Stimulated activated CD8-positive, alpha-beta memory T cell treated with anti-CD3 and anti-CD28 coated beads, Interleukin-4, amount 100 ng/mL, for 1 hour (primary cell): Measurements from ENCODE around the gene RCOR3.
"Not testable (repeated sequence)": the region's sequence is repeated elsewhere in the genome, so short reads cannot be mapped to it uniquely, and the experiment has no call there.

Source experiments
- DNase-seq, 2 donors: peaks; one replicate each; pipeline ENCODE4 v3.0.0-alpha.2; 2020; ENCODE audit warnings: low read depth in 2 of 2, low spot score in 1 of 2

The RCOR3 gene

GRCh38 chr1:211339631-211340041, 80.5 kb downstream of the RCOR3 start:
- no peak for DNase-seq

- DNase-seq = no peak
Observed at GRCh38 chr1:211340622-211341507, 81.7 kb downstream of the RCOR3 start.

- DNase-seq = no peak
Observed at GRCh38 chr1:211341999-211342398, 82.8 kb downstream of the RCOR3 start.

- no peak for DNase-seq
Observed at GRCh38 chr1:211343607-211344006, 84.4 kb downstream of the RCOR3 start.

- no peak for DNase-seq
Observed at GRCh38 chr1:211344152-211344618, 85.0 kb downstream of the RCOR3 start.

- no peak for DNase-seq
Observed at GRCh38 chr1:211345719-211346118, 86.6 kb downstream of the RCOR3 start.

GRCh38 chr1:211347077-211347844, 88.1 kb downstream of the RCOR3 start:
- no peak for DNase-seq

GRCh38 chr1:211348547-211348946, 89.4 kb downstream of the RCOR3 start:
- DNase-seq = no peak

GRCh38 chr1:211349741-211350140, 90.6 kb downstream of the RCOR3 start:
- DNase-seq = no peak

GRCh38 chr1:211352055-211352454, 92.9 kb downstream of the RCOR3 start:
- DNase-seq = not testable (repeated sequence)

GRCh38 chr1:211352465-211352864, 93.3 kb downstream of the RCOR3 start:
- no peak for DNase-seq

- peak in 1 of 2 donors; percentile 33 for DNase-seq
Observed at GRCh38 chr1:211352985-211353515, 93.9 kb downstream of the RCOR3 start.

GRCh38 chr1:211353562-211354212, 94.5 kb downstream of the RCOR3 start:
- no peak for DNase-seq

- DNase-seq = no peak
Observed at GRCh38 chr1:211355873-211356272, 96.7 kb downstream of the RCOR3 start.

GRCh38 chr1:211356723-211357407, 97.7 kb downstream of the RCOR3 start:
- DNase-seq = no peak

- no peak for DNase-seq
Observed at GRCh38 chr1:211358685-211359084, 99.5 kb downstream of the RCOR3 start.

- no peak for DNase-seq
Observed at GRCh38 chr1:211359876-211360275, 100.7 kb downstream of the RCOR3 start.

GRCh38 chr1:211361202-211361601, 102.0 kb downstream of the RCOR3 start:
- no peak for DNase-seq
